Measurements from ENCODE around the gene WFDC1.

WFDC1 gene, protein sequence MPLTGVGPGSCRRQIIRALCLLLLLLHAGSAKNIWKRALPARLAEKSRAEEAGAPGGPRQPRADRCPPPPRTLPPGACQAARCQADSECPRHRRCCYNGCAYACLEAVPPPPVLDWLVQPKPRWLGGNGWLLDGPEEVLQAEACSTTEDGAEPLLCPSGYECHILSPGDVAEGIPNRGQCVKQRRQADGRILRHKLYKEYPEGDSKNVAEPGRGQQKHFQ

DNA sequence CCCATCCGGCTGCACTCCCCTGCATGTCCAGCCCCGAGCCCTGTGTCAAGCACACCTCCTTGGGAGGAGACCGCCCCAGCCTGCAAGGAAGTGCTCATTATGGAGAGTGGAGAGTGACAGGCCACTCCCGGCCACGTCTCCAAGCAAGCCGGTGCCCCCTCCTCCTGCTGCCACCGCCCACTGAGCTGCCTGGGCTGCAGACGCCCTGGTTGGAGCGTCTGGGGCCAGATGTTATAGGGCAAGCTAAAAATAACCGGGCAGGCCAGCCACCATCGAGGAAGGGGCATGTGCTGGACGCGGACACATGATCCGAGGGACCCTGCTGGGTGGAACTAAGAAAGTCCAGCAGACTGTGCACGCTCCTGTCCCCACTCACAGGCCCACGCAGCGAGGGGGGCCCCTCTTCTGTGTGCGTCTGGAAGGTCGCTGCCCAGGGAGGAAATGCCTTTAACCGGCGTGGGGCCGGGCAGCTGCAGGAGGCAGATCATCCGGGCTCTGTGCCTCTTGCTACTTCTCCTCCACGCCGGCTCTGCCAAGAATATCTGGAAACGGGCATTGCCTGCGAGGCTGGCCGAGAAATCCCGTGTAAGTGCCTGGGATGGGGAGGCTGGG is at the start of gene WFDC1:
Gene WFDC1 (plus strand): TSS at position 348 of the 612 bp plus-strand sequence. CDS start 94 bp downstream, at position 442.
- H3K27me3 Mint-ChIP-seq (ENCODE audit: low read depth) = peaks cover 44% of the 10 kb centered on the region
- no peak for DNase-seq (ENCODE audit: low spot score)
- H3K4me1 Mint-ChIP-seq (ENCODE audit: low read depth) = no peaks in the 10 kb centered on the region
- no peaks in the 10 kb centered on the region for H3K36me3 Mint-ChIP-seq (ENCODE audit: low read depth)
- no peak within 1 kb of the TSS for H3K4me3 Mint-ChIP-seq
- no peaks in the 10 kb centered on the region for H3K9me3 Mint-ChIP-seq
- H3K27ac Mint-ChIP-seq = no peak within 1 kb of the TSS

DNA sequence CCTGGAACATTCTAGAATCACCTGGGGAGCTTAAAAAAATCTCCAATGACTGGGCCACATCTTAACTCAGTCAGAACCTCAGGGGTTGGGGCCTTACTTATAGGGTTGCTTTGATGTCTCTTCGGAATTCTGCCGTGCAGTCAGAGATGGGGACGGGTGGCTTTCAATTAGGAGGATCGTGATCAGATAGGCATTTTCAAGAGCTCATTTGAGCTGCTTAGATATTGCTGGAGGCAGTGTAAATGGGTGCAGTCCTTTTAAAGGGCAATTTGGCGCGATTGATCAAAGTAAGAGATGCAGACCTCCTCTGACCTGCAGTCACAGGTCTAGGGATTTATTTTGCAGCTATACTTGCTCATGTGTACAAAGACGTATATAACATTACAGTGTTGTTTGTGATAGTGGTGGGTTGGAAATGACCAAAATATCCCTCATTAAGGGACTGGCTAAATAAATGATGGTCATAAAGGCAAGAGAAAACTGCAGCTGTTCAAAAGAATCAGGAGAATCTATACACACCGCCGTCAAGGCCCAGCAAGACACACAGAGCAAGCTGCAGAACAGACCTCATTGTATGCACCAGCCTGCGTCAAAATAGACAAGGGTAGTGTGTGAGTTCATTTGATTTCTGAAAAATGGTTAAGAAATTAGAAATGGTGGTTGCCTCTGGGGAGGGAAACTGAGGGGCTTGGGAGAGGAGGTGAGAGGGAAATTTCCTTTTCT is 48.6 kb upstream of the WFDC1 start:
- Mint-ChIP-seq H3K9me3 (no peaks in the 10 kb centered on the region), H3K27ac (no peak overlapping the region), H3K4me1 (ENCODE audit: low read depth) (no peaks in the 10 kb centered on the region), H3K36me3 (ENCODE audit: low read depth) (no peaks in the 10 kb centered on the region), H3K4me3 (no peak overlapping the region), H3K27me3 (ENCODE audit: low read depth) (peaks cover 8% of the 10 kb centered on the region)
- no peak for DNase-seq (ENCODE audit: low spot score)

DNA sequence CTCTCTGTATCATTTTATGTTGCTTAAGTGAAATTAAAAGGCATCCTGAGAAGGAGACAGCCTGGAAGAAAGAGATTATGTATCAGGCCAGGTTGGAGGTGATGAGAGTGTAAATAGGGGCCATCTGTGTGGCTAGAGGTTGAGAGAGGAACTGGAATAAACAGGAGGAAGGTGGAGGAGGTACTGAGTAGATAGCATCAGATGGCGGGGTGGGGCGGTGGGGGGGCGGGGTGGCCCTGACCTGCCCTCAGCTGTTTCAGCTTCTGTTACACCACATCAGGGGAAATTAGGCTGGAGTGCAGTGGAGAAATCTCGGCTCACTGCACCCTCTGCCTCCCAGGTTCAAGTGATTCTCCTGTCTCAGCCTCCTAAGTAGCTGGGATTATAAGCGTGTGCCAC is 48.0 kb upstream of the WFDC1 start:
- H3K4me1 Mint-ChIP-seq (ENCODE audit: low read depth) = no peaks in the 10 kb centered on the region
- H3K4me3 Mint-ChIP-seq = no peak overlapping the region
- no peaks in the 10 kb centered on the region for H3K36me3 Mint-ChIP-seq (ENCODE audit: low read depth)
- H3K27ac Mint-ChIP-seq = no peak overlapping the region
- peaks cover 5% of the 10 kb centered on the region for H3K27me3 Mint-ChIP-seq (ENCODE audit: low read depth)
- no peaks in the 10 kb centered on the region for H3K9me3 Mint-ChIP-seq
- no peak for DNase-seq (ENCODE audit: low spot score)

DNA sequence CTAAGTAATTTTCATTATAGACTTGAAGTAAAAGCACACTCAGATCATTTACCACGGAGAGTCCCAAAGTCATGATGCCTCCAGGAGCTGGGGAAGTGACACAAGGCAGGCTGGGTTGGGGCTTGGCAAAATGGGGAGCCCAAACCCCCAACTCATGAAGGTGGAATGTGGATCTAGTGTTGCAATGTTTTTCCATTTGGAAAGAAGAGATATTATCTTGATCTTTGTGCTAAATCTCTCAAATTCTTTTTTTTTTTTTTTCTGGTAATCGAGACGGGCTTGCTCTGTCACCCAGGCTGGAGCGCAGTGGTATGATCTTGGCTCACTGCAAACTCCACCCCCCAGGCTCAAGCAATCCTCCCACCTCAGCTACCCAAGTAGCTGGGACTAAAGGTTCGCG is 47.3 kb upstream of the WFDC1 start:
- H3K36me3 Mint-ChIP-seq (ENCODE audit: low read depth) = no peaks in the 10 kb centered on the region
- H3K27ac Mint-ChIP-seq = no peak overlapping the region
- H3K27me3 Mint-ChIP-seq (ENCODE audit: low read depth) = peaks cover 3% of the 10 kb centered on the region
- H3K4me3 Mint-ChIP-seq = no peak overlapping the region
- no peaks in the 10 kb centered on the region for H3K4me1 Mint-ChIP-seq (ENCODE audit: low read depth)
- H3K9me3 Mint-ChIP-seq = no peaks in the 10 kb centered on the region
- no peak for DNase-seq (ENCODE audit: low spot score)

DNA sequence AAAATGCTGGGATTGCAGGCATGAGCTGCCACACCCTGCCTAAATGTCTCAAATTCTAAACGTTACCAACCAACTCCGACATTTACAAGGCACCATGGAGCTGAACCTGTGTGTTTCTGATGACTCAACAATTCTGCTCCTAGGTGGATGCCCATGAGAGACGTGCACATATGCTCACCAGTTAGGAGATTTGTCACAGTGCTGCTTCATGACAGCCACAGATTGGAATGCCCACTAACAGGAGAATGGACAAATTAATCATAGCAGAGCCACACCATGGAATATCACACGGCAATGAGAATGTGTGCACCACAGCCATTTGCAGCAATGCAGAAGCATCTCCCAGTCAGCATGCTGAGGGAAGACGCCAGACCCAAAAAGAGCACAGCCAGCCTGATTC is 46.8 kb upstream of the WFDC1 start:
- Mint-ChIP-seq H3K27ac (no peak overlapping the region), H3K9me3 (no peaks in the 10 kb centered on the region), H3K4me1 (ENCODE audit: low read depth) (no peaks in the 10 kb centered on the region), H3K36me3 (ENCODE audit: low read depth) (no peaks in the 10 kb centered on the region), H3K27me3 (ENCODE audit: low read depth) (peaks cover 3% of the 10 kb centered on the region), H3K4me3 (no peak overlapping the region)
- DNase-seq (ENCODE audit: low spot score) = no peak

DNA sequence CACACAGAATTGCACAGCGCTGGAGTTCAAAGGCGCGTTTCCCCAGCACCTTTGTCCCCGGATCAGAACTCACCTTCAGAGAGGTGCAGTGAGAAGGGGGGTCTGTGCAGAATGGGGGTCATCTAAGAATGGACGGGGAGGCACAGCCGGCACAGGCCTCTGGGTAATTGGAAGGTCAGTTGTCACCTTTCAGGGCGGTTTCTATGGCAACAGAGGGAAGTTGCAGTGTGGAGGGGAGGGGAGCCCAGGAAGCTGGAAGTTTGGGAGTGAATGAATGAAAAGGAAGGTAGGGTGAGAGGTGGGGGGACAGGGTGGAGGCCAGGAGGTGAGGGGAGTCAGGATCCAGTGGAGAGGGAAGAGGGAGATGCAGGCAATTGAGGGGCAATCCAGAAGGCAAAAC is 42.5 kb upstream of the WFDC1 start:
- H3K36me3 Mint-ChIP-seq (ENCODE audit: low read depth) = no peaks in the 10 kb centered on the region
- H3K27me3 Mint-ChIP-seq (ENCODE audit: low read depth) = peaks cover 10% of the 10 kb centered on the region
- no peak overlapping the region for H3K27ac Mint-ChIP-seq
- no peak overlapping the region for H3K4me3 Mint-ChIP-seq
- H3K9me3 Mint-ChIP-seq = no peaks in the 10 kb centered on the region
- DNase-seq (ENCODE audit: low spot score) = no peak
- no peaks in the 10 kb centered on the region for H3K4me1 Mint-ChIP-seq (ENCODE audit: low read depth)

DNA sequence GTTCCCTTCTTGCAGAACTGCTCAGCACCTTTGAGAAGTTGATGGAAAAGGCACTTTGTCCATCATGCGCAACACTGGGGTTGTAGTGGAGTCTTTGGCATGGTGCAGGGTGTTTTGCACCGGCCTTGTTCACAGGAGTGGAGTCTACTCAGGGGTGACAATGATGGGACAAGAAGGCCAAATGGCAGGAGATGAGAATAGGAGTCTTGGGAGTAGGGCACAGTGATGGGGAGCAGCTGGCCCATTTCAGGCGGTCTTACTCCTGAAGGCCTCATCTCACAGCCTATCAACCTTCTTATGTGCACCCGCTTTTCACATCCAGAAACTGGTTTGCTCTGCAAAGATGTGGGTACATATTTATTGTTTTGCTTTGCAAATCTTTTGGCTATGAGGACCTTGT is 41.5 kb upstream of the WFDC1 start:
- no peak for DNase-seq (ENCODE audit: low spot score)
- H3K4me1 Mint-ChIP-seq (ENCODE audit: low read depth) = no peaks in the 10 kb centered on the region
- H3K4me3 Mint-ChIP-seq = no peak overlapping the region
- H3K27me3 Mint-ChIP-seq (ENCODE audit: low read depth) = peaks cover 12% of the 10 kb centered on the region
- H3K27ac Mint-ChIP-seq = no peak overlapping the region
- no peaks in the 10 kb centered on the region for H3K9me3 Mint-ChIP-seq
- H3K36me3 Mint-ChIP-seq (ENCODE audit: low read depth) = no peaks in the 10 kb centered on the region

DNA sequence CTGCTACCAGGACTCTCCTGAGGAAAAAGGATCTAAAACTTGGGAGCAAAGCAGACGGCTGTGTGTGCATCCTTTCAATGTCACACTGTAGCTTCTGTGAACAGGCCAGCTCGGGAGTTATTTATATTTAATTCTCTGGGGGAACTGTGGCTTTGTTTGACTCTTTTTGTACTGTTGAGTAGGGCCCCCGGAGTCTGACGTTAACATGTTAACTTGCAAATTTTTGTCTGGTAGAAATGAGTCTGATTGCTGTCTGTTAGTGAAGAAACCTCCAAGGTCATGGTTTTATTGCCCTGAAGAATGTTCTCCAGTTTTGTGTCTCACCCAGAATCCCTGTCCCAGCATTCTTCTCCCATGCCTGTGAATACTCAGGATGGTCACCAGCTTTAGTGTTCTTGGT is 40.6 kb upstream of the WFDC1 start:
- no peak for DNase-seq (ENCODE audit: low spot score)
- peaks cover 12% of the 10 kb centered on the region for H3K27me3 Mint-ChIP-seq (ENCODE audit: low read depth)
- H3K4me1 Mint-ChIP-seq (ENCODE audit: low read depth) = no peaks in the 10 kb centered on the region
- no peak overlapping the region for H3K4me3 Mint-ChIP-seq
- H3K9me3 Mint-ChIP-seq = no peaks in the 10 kb centered on the region
- H3K27ac Mint-ChIP-seq = no peak overlapping the region
- no peaks in the 10 kb centered on the region for H3K36me3 Mint-ChIP-seq (ENCODE audit: low read depth)

DNA sequence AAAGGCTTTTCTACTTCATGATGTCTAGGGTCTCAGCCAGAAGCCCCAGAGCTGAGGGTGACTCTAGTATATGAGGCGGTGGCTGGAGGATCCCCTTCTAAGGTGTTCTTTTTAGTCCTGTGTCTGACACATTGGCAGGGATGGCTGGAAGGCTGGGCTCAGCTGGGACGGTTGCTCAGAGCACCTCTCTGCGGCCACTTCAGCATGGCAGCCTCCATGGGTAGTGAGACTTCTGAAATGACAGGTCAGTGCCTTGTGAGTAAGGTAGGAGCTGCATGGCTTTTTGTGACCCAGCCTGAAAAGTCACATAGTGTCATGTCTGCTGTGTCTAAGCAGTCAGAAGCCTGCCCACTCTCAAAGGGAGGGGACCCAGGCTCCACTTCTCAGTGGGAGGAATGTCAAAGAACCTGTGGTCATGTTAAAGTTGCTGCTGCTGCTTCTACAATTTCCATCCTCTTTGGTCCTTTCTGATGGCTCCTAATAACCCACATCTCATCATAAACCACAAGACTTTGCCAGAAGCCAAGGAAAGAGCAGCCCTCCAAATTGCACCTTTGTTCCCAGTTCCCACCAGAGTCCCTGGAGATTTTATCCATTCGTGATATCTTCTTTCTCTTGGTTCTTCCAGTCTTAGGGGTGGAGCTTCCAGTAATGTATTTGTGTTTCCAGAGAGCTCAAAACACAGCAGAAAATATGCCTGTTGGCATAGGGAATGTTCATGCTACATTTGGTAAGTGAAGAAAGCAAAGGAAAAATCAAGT is 39.4 kb upstream of the WFDC1 start:
- Mint-ChIP-seq H3K9me3 (no peaks in the 10 kb centered on the region), H3K27ac (no peak overlapping the region), H3K36me3 (ENCODE audit: low read depth) (no peaks in the 10 kb centered on the region), H3K4me1 (ENCODE audit: low read depth) (no peaks in the 10 kb centered on the region), H3K27me3 (ENCODE audit: low read depth) (peaks cover 12% of the 10 kb centered on the region), H3K4me3 (no peak overlapping the region)
- no peak for DNase-seq (ENCODE audit: low spot score)

DNA sequence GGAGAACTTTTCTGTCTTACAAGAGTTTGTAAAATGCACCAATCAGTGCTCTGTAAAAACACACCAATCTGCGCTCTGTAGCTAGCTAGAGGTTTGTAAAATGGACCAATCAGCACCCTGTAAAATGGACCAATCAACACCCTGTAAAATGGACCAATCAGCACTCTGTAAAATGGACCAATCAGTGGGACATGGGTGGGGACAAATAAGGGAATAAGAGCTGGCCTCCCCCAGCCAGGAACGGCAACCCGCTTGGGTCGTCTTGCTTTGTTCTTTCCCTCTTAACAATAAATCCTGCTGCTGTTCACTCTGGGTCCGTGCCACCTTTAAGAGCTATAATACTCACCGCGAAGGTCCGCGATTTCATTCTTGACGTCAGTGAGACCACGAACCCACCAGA is 36.4 kb upstream of the WFDC1 start:
- peaks cover 9% of the 10 kb centered on the region for H3K27me3 Mint-ChIP-seq (ENCODE audit: low read depth)
- H3K27ac Mint-ChIP-seq = no peak overlapping the region
- H3K4me1 Mint-ChIP-seq (ENCODE audit: low read depth) = no peaks in the 10 kb centered on the region
- H3K9me3 Mint-ChIP-seq = no peaks in the 10 kb centered on the region
- no peak overlapping the region for H3K4me3 Mint-ChIP-seq
- no peak for DNase-seq (ENCODE audit: low spot score)
- H3K36me3 Mint-ChIP-seq (ENCODE audit: low read depth) = no peaks in the 10 kb centered on the region

DNA sequence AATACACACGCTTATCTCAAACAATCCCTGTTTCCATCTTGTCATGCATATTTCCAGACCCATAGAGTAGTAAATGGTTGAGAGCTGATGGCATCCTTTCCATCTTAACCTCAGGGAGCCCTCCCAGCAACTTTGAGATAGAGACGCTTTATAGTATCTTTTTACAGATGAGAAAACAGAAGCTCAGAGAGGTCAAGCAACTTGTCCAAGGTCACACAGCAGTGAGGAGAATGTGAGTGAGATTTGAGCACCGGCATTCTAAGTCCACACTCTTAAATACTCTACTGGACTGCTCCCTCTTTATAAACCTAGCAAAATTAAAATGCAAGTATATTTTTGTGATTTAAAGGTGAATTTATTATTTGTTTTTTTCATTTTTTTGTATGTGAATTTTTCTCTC is 35.0 kb upstream of the WFDC1 start:
- no peaks in the 10 kb centered on the region for H3K9me3 Mint-ChIP-seq
- peaks cover 9% of the 10 kb centered on the region for H3K27me3 Mint-ChIP-seq (ENCODE audit: low read depth)
- no peaks in the 10 kb centered on the region for H3K4me1 Mint-ChIP-seq (ENCODE audit: low read depth)
- H3K27ac Mint-ChIP-seq = no peak overlapping the region
- DNase-seq (ENCODE audit: low spot score) = no peak
- no peak overlapping the region for H3K4me3 Mint-ChIP-seq
- H3K36me3 Mint-ChIP-seq (ENCODE audit: low read depth) = no peaks in the 10 kb centered on the region

DNA sequence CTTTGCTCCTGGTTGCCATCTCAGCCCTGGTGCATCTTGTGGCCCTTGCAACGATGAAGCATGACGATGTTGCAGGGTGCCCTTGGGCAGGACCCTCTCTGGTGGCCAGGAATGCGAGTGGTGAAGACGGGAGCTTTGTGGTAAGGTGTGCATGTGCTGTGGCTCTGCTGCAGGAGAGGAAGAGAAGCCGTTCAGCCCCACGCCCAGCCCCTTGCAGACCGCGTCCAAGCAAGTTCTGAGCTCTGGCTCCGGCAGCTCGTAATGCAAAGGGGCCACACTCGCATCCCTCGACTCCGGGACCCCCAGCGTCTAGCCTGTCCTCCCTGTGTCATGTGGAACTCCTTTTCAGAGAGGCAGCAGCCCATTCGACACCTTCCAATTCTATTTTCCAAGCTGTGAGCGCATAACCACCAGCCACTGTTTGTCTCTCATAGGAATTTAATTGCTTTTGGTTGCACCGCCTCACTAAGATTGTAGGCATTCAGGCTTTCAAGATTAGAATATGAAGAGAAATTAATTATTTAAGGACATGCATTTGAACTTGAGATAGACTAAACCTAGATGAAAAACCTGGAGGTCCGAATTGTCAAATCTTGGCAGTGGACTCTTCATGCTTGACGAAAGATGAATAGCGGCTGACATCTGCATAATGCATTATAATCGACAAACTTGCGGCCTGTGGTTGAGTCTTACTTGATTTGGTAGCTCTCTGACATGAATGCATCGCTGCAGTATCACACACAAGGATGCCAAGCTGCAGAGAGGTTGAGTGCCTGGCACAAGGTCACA is 33.7 kb upstream of the WFDC1 start:
- Mint-ChIP-seq H3K9me3 (no peaks in the 10 kb centered on the region), H3K4me3 (no peak overlapping the region), H3K27me3 (ENCODE audit: low read depth) (peaks cover 6% of the 10 kb centered on the region), H3K4me1 (ENCODE audit: low read depth) (no peaks in the 10 kb centered on the region), H3K36me3 (ENCODE audit: low read depth) (no peaks in the 10 kb centered on the region), H3K27ac (no peak overlapping the region)
- DNase-seq (ENCODE audit: low spot score) = no peak

DNA sequence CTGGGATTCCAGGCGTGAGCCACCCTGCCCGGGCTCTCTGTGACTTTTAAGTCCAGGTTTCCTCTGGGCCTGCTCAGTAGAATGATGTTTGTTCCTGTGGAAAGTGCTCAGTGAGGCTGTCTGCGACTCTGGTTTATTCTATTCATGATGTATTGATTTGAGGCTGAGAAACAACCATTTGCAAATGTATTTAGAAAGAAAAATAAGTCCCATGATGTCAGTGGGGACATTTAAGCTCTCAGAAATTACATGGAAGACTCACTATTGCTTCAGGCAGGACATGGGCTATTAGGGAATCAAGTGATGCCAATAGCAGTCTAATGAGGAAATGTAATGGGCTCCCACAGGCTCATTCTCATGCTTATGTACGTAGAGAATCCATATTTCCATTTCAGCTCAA is 32.6 kb upstream of the WFDC1 start:
- peaks cover 2% of the 10 kb centered on the region for H3K27me3 Mint-ChIP-seq (ENCODE audit: low read depth)
- H3K27ac Mint-ChIP-seq = no peak overlapping the region
- H3K9me3 Mint-ChIP-seq = no peaks in the 10 kb centered on the region
- H3K4me1 Mint-ChIP-seq (ENCODE audit: low read depth) = no peaks in the 10 kb centered on the region
- DNase-seq (ENCODE audit: low spot score) = no peak
- no peak overlapping the region for H3K4me3 Mint-ChIP-seq
- no peaks in the 10 kb centered on the region for H3K36me3 Mint-ChIP-seq (ENCODE audit: low read depth)
